ENCODE measurements around the gene PDE4D.

PDE4D gene

DNA sequence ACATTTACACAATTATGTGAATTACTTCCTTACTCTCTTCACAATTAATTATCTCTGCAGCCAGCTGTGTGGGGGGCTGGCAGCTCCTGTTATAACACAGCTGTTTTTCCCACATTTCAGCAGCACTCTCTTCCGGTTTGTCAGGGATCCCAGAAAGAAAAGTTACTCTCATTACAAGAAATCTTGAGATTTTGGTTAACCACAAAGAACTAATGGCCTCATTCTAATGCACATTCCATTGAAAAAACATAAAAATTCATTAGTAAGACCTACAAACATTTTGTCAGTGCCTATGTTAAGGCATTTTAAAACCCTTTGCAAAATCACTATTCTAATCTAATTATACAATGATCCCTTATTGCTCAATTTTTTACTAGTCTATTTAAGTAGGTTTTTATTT, 64.1 kb downstream of the PDE4D start:
- Histone ChIP-seq H3K36me3 (ENCODE audit: control insufficient read depth, insufficient read depth, low read length) (no peaks in the 10 kb centered on the region), H3K4me1 (ENCODE audit: control insufficient read depth, insufficient read depth, low read length, poor library complexity, severe bottlenecking) (peaks cover 13% of the 10 kb centered on the region), H3K27ac (ENCODE audit: low read depth, low read length, severe bottlenecking) (no peak overlapping the region), H3K9me3 (ENCODE audit: control insufficient read depth, low read length) (no peaks in the 10 kb centered on the region), H3K4me3 (ENCODE audit: extremely low read depth, insufficient read depth, low read length, poor library complexity, severe bottlenecking) (no peak overlapping the region)
- 67 to 71% methylated on average over 1 of the region's 1 CpG for WGBS, 2 experiments (ENCODE audit: insufficient coverage in 2 of 2)

DNA sequence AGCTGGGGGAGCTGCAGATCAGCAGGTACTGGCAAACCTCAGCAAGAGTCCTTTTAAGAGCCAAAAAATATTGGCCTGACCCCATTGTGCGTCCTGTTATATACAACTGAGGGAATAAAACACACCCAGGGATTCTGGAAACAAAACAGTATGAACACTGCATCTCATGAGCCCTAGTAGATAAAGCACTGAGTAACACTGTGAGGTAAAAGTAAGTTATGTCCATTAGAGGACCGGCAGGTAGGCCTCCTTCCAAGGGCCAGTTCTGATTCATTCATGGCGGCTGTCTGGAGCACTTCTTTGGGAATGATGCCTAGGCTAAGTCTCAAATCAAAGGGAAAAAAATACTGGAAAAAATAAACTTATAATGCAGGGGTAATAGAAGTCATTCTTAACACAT, 64.9 kb downstream of the PDE4D start:
- peaks cover 13% of the 10 kb centered on the region for H3K4me1 ChIP-seq (ENCODE audit: control insufficient read depth, insufficient read depth, low read length, poor library complexity, severe bottlenecking)
- no peak overlapping the region for H3K4me3 ChIP-seq (ENCODE audit: extremely low read depth, insufficient read depth, low read length, poor library complexity, severe bottlenecking)
- no peaks in the 10 kb centered on the region for H3K9me3 ChIP-seq (ENCODE audit: control insufficient read depth, low read length)
- WGBS, 2 experiments (ENCODE audit: insufficient coverage in 2 of 2), result 86 to 88% methylated on average over 1 to 3 of the region's 3 CpGs
- no peak overlapping the region for H3K27ac ChIP-seq (ENCODE audit: low read depth, low read length, severe bottlenecking)
- H3K36me3 ChIP-seq (ENCODE audit: control insufficient read depth, insufficient read depth, low read length), result no peaks in the 10 kb centered on the region

DNA sequence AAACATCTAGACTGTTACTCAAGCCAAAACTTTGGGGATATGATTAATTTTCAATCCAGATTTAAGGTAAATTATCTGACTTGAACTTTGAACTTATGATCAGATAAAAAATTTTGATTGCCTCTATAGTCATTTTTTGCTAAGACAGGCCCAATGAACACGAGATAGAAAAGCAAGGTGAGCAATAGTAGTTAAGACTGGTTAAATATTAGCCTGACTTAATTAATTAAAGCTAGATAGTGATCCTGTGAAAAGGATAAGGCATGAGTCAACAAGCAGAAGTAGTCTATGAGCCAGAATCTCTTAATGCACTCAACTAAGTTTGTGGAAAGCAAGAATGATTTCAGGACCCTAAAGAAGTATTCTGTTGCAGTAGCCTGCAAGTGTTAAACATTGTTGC, 66.5 kb downstream of the PDE4D start:
- no peak overlapping the region for H3K27ac ChIP-seq (ENCODE audit: low read depth, low read length, severe bottlenecking)
- H3K36me3 ChIP-seq (ENCODE audit: control insufficient read depth, insufficient read depth, low read length), result no peaks in the 10 kb centered on the region
- WGBS, 2 experiments (ENCODE audit: insufficient coverage in 2 of 2), result 85% methylated on average over 1 of the region's 1 CpG; no CpG with 5 or more reads in 1 of the 2 experiments
- H3K4me1 ChIP-seq (ENCODE audit: control insufficient read depth, insufficient read depth, low read length, poor library complexity, severe bottlenecking), result peaks cover 6% of the 10 kb centered on the region
- no peaks in the 10 kb centered on the region for H3K9me3 ChIP-seq (ENCODE audit: control insufficient read depth, low read length)
- no peak overlapping the region for H3K4me3 ChIP-seq (ENCODE audit: extremely low read depth, insufficient read depth, low read length, poor library complexity, severe bottlenecking)

DNA sequence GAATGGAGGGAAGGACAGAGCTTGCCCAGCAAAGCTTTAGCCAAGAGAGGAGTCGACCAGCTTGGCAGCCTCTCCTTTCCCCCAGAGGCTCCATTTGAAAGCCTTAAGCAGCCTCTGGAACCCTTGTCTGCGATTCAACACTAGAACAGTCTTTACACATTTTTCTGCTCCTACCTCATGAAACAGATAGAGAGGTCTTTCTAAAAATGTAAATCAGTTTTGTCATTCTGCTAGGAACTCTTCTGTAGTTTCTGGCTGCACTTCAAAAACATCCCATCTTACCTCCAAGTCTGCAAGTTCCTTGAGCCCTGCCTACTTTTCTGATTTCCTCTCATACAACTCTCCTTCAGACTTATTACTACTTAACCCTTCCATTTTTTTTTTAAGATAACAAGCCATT, 70.1 kb downstream of the PDE4D start:
- Histone ChIP-seq H3K9me3 (ENCODE audit: control insufficient read depth, low read length) (no peaks in the 10 kb centered on the region), H3K4me3 (ENCODE audit: extremely low read depth, insufficient read depth, low read length, poor library complexity, severe bottlenecking) (no peak overlapping the region), H3K4me1 (ENCODE audit: control insufficient read depth, insufficient read depth, low read length, poor library complexity, severe bottlenecking) (no peaks in the 10 kb centered on the region), H3K36me3 (ENCODE audit: control insufficient read depth, insufficient read depth, low read length) (no peaks in the 10 kb centered on the region), H3K27ac (ENCODE audit: low read depth, low read length, severe bottlenecking) (no peak overlapping the region)
- 88 to 91% methylated on average over 1 of the region's 2 CpGs for WGBS, 2 experiments (ENCODE audit: insufficient coverage in 2 of 2)

DNA sequence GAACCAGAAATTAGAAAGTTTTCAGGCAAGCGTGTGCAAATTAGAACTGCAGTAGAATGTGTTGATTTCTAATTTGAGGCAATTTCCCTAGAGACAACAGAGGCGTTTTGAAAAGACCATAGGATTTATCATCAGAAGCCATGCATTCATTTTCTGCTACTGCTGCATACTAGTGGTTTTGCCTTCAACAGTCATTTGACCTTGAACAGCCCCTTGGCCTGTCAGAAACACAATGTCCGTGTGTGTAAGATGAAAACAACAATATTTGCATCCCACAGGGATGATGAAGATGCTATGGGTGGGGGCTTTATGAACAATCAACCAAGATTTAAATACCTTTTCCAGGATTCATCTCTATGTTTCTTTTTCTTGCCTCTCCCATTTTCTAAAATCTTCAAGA, 73.7 kb downstream of the PDE4D start:
- H3K4me3 ChIP-seq (ENCODE audit: extremely low read depth, insufficient read depth, low read length, poor library complexity, severe bottlenecking), result no peak overlapping the region
- H3K9me3 ChIP-seq (ENCODE audit: control insufficient read depth, low read length), result no peaks in the 10 kb centered on the region
- H3K4me1 ChIP-seq (ENCODE audit: control insufficient read depth, insufficient read depth, low read length, poor library complexity, severe bottlenecking), result no peaks in the 10 kb centered on the region
- no peaks in the 10 kb centered on the region for H3K36me3 ChIP-seq (ENCODE audit: control insufficient read depth, insufficient read depth, low read length)
- no peak overlapping the region for H3K27ac ChIP-seq (ENCODE audit: low read depth, low read length, severe bottlenecking)
- WGBS, 2 experiments (ENCODE audit: insufficient coverage in 2 of 2), result 79 to 83% methylated on average over 2 of the region's 3 CpGs

DNA sequence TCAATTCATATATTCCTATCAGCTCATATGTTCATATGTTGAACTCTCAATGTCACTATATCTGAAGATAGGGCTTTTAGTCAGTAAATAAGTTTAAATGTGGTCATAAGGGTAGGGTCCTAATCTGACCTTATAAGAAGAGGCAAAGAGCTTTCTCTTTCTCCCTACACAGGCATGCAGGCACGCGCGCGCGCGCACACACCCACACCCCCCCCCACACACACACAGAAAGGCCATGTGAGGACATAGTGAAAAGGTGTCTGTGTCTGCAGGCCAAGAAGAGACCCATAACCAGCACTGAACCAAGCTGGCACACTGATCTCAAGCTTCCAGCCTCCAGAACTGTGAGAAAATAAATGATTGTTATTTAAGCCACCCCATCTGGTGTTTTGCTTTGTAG, 76.0 kb downstream of the PDE4D start:
- Histone ChIP-seq H3K4me3 (ENCODE audit: extremely low read depth, insufficient read depth, low read length, poor library complexity, severe bottlenecking) (no peak overlapping the region), H3K27ac (ENCODE audit: low read depth, low read length, severe bottlenecking) (no peak overlapping the region), H3K9me3 (ENCODE audit: control insufficient read depth, low read length) (no peaks in the 10 kb centered on the region), H3K4me1 (ENCODE audit: control insufficient read depth, insufficient read depth, low read length, poor library complexity, severe bottlenecking) (peaks cover 6% of the 10 kb centered on the region), H3K36me3 (ENCODE audit: control insufficient read depth, insufficient read depth, low read length) (no peaks in the 10 kb centered on the region)
- WGBS, 2 experiments (ENCODE audit: insufficient coverage in 2 of 2), result no CpG with 5 or more reads among the region's 6 CpGs

DNA sequence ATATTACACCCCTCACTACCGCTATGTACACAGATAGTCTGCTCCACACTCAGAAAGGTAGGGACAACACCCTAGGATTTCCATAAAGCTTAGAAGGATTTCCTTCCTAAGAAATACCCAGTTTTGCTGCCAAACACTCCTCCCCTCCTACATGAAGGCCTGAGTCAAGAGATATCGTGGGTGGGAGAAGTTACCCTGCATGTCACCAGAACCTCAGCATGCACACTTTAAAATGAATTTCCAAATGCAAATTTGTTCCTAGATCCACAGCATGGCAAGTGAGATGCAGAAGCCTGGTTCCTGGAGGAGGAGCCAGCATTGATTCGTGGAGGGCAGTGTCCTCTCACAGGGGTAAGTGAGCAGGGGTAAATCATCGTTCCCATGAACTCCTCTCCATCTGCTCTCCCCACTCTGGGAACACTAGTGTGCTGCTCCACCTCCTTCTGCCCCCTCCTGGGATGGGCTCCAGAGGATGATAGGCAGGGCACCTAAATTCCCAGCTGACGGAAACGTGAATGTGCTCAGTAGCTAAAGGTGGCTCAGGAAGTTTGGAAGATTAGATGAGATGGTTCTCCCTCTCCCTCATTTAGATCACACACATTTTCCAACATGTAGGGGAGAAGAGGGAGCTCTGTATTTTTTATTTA, 76.7 kb downstream of the PDE4D start:
- no peaks in the 10 kb centered on the region for H3K9me3 ChIP-seq (ENCODE audit: control insufficient read depth, low read length)
- no peak overlapping the region for H3K4me3 ChIP-seq (ENCODE audit: extremely low read depth, insufficient read depth, low read length, poor library complexity, severe bottlenecking)
- 70 to 100% methylated on average over 1 to 3 of the region's 6 CpGs for WGBS, 2 experiments (ENCODE audit: insufficient coverage in 2 of 2)
- H3K27ac ChIP-seq (ENCODE audit: low read depth, low read length, severe bottlenecking), result no peak overlapping the region
- H3K4me1 ChIP-seq (ENCODE audit: control insufficient read depth, insufficient read depth, low read length, poor library complexity, severe bottlenecking), result peaks cover 6% of the 10 kb centered on the region
- H3K36me3 ChIP-seq (ENCODE audit: control insufficient read depth, insufficient read depth, low read length), result no peaks in the 10 kb centered on the region

DNA sequence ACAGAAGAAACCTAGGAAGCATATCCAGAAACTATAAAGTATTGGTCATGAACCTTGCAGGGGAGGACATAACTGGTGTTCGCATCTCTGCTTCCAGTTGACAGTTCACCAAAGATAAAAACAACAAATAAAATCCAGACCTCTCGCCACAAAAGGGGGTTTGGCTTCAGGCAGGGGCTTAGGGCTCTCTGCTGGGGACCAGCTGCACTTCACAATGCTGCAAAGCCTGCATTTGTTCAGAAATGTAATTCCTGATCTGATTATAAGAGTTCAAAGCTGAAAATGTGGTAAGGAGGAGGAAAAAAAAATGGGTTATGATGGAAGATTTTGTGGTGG, 79.0 kb downstream of the PDE4D start:
- WGBS, 2 experiments (ENCODE audit: insufficient coverage in 2 of 2), result 100% methylated on average over 2 of the region's 2 CpGs
- no peak overlapping the region for H3K27ac ChIP-seq (ENCODE audit: low read depth, low read length, severe bottlenecking)
- no peak overlapping the region for H3K4me3 ChIP-seq (ENCODE audit: extremely low read depth, insufficient read depth, low read length, poor library complexity, severe bottlenecking)
- no peaks in the 10 kb centered on the region for H3K36me3 ChIP-seq (ENCODE audit: control insufficient read depth, insufficient read depth, low read length)
- no peaks in the 10 kb centered on the region for H3K9me3 ChIP-seq (ENCODE audit: control insufficient read depth, low read length)
- peaks cover 6% of the 10 kb centered on the region for H3K4me1 ChIP-seq (ENCODE audit: control insufficient read depth, insufficient read depth, low read length, poor library complexity, severe bottlenecking)

DNA sequence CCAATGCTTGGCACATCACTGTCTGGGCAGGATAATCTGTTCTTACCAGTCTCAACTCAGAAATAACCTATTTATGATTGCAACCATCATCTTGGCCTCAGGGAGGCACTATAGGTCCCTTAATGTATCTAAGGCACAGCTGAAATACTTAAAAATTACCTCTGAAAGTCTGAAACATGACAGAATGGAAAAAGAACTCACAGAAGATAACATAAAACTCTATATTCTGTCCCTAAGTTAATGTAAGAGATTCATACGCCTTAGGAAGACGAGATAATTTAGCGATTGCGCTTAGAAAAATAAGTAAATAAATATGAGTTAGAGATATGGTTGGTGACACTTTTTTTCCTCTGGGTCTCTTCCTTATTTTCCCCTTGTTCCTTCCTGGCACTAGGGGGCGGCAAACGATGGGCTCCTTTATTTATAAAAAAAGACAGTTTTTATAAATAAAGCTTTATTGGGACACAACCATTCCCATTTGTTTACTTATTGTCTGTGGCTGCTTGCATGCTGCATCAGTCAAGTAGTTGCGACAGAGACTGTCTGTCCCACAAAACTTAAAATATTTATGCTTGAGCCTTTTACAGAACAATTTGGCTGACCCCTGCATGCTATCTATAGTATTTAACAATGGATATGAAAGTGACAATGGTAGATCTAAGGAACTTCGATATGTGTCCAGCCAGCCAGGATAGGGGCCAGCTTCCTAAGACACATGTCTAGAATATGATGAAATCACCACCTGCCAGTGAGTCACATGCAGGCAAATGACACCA, 79.6 kb downstream of the PDE4D start:
- H3K36me3 ChIP-seq (ENCODE audit: control insufficient read depth, insufficient read depth, low read length), result no peaks in the 10 kb centered on the region
- no peak overlapping the region for H3K4me3 ChIP-seq (ENCODE audit: extremely low read depth, insufficient read depth, low read length, poor library complexity, severe bottlenecking)
- no peak overlapping the region for H3K27ac ChIP-seq (ENCODE audit: low read depth, low read length, severe bottlenecking)
- whole genome bisulfite sequencing, 2 experiments (ENCODE audit: insufficient coverage in 2 of 2), result 33 to 100% methylated on average over 1 to 3 of the region's 8 CpGs
- peaks cover 6% of the 10 kb centered on the region for H3K4me1 ChIP-seq (ENCODE audit: control insufficient read depth, insufficient read depth, low read length, poor library complexity, severe bottlenecking)
- H3K9me3 ChIP-seq (ENCODE audit: control insufficient read depth, low read length), result no peaks in the 10 kb centered on the region

DNA sequence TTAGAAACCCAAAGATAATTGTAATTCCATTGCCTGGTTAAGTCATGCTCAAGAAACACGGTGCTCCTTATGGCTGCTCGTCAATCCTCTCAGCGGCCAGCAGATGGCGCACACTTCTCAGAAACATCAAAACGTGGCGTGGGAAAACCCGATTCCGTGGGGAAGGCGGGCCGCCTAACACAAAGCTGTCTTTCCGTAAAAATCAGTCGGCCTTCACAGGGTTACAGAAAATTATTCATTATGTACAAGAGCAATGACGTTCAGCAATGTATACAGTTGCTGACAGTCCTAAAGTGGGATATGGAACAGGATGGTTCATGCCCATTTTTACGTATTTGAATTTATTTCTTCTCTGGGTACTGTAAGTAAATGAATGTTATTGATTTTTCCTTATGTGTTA, 83.5 kb downstream of the PDE4D start:
- peaks cover 6% of the 10 kb centered on the region for H3K4me1 ChIP-seq (ENCODE audit: control insufficient read depth, insufficient read depth, low read length, poor library complexity, severe bottlenecking)
- H3K27ac ChIP-seq (ENCODE audit: low read depth, low read length, severe bottlenecking), result no peak overlapping the region
- no peaks in the 10 kb centered on the region for H3K36me3 ChIP-seq (ENCODE audit: control insufficient read depth, insufficient read depth, low read length)
- H3K9me3 ChIP-seq (ENCODE audit: control insufficient read depth, low read length), result no peaks in the 10 kb centered on the region
- no peak overlapping the region for H3K4me3 ChIP-seq (ENCODE audit: extremely low read depth, insufficient read depth, low read length, poor library complexity, severe bottlenecking)
- 7 to 13% methylated on average over 7 to 13 of the region's 14 CpGs for WGBS, 2 experiments (ENCODE audit: insufficient coverage in 2 of 2)

DNA sequence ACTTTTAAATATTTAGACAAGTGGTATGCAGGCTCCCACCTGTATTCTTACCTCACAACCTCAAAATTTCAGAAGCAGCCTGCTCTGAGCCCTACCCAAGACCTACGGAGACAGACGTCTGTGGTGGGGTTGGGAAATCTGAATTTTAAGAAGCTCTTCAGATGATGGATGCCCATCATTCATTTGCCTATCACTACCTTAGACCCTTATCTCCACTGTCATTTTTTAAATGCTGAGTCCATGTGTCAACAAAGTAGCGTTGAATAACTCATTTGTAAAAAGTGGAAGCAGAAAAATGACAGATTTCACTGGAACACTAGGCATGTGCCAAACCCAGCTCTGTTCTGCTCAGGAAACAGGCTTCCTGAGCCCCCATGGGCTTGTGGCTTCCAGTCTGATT, 85.7 kb downstream of the PDE4D start:
- H3K27ac ChIP-seq (ENCODE audit: low read depth, low read length, severe bottlenecking), result no peak overlapping the region
- WGBS, 2 experiments (ENCODE audit: insufficient coverage in 2 of 2), result 86 to 90% methylated on average over 1 of the region's 3 CpGs
- H3K36me3 ChIP-seq (ENCODE audit: control insufficient read depth, insufficient read depth, low read length), result no peaks in the 10 kb centered on the region
- no peak overlapping the region for H3K4me3 ChIP-seq (ENCODE audit: extremely low read depth, insufficient read depth, low read length, poor library complexity, severe bottlenecking)
- H3K4me1 ChIP-seq (ENCODE audit: control insufficient read depth, insufficient read depth, low read length, poor library complexity, severe bottlenecking), result no peaks in the 10 kb centered on the region
- H3K9me3 ChIP-seq (ENCODE audit: control insufficient read depth, low read length), result no peaks in the 10 kb centered on the region
